Measurements from ENCODE around the gene TNFRSF1B.

TNFRSF1B gene

GRCh38 chr1:12186679-12186985, 19.8 kb downstream of the TNFRSF1B start:
- TF ChIP-seq, protein P1, sequence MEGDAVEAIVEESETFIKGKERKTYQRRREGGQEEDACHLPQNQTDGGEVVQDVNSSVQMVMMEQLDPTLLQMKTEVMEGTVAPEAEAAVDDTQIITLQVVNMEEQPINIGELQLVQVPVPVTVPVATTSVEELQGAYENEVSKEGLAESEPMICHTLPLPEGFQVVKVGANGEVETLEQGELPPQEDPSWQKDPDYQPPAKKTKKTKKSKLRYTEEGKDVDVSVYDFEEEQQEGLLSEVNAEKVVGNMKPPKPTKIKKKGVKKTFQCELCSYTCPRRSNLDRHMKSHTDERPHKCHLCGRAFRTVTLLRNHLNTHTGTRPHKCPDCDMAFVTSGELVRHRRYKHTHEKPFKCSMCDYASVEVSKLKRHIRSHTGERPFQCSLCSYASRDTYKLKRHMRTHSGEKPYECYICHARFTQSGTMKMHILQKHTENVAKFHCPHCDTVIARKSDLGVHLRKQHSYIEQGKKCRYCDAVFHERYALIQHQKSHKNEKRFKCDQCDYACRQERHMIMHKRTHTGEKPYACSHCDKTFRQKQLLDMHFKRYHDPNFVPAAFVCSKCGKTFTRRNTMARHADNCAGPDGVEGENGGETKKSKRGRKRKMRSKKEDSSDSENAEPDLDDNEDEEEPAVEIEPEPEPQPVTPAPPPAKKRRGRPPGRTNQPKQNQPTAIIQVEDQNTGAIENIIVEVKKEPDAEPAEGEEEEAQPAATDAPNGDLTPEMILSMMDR (IDR thresholded peaks at IDR 0.05) = no peak

- TF ChIP-seq, protein P1 (IDR thresholded peaks at IDR 0.05) = no peak
Measured at GRCh38 chr1:12188115-12188514, 21.3 kb downstream of the TNFRSF1B start.

GRCh38 chr1:12188657-12189327, 22.0 kb downstream of the TNFRSF1B start:
- TF ChIP-seq, protein P1 (IDR thresholded peaks at IDR 0.05) = no peak

- TF ChIP-seq, protein P1 (IDR thresholded peaks at IDR 0.05) = no peak
Measured at GRCh38 chr1:12189328-12189682, 22.5 kb downstream of the TNFRSF1B start.

DNA sequence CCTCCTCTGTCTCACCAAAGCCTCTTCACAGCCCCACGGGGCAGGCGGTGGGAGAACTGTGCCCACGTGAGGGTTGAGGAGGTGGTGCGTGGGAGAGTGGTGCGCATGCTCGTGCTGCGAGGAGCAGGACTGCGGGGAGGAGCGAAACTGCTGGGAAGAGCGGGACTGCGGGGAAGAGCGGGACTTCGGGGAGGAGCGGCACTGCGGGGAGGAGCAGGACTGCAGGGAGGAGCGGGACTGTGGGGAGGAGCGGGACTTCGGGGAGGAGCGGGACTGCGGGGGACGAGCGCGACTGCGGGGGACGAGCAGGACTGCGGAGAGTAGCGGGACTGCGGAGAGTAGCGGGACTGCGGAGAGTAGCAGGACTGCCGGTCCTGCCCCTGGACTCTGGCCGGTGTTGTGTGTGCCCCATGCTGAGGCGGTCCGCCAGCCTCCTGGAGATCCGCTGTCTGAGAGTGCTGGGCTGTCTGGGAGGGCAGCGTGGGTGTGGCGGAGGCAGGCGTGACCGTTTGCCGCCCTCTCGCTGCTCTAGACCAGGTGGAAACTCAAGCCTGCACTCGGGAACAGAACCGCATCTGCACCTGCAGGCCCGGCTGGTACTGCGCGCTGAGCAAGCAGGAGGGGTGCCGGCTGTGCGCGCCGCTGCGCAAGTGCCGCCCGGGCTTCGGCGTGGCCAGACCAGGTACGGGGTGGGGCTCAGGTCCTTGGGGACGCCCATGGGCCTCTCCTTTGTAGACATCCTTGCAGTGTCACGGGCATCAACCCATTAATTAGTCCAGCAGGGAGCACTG, 24.6 kb downstream of the TNFRSF1B start:
- TF ChIP-seq, protein P1 (IDR thresholded peaks at IDR 0.05) = no peak

DNA sequence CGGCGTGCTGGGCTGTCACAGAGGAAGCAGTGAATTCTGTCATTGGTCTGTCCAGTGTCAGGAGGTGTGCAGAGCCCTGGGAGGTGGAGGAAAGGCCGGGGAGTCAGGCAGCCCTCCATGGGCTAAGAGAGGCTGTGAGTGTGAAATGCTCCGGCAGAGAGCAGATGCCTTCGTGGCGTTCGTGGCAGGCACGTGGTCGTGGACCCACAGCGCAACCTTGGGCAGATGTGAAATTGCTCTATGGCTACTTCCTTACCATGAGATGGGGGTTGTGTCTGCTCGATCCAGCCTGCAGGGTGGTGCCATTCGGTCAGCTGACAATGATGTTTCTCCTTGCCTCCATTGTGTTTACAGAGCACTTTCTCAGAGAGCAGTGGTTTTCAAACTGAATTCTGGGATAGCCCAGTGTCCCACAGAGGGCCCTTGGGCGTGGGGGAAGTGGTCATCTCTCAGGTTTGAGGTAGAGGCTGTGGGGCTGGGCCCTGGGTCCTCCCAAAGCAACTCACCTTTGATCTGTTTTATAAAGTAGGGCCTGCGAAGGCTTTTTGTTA, 27.9 kb downstream of the TNFRSF1B start:
- TF ChIP-seq, protein P1 (IDR thresholded peaks at IDR 0.05) = no peak

GRCh38 chr1:12195416-12195815, 28.6 kb downstream of the TNFRSF1B start:
- TF ChIP-seq, protein P1 (IDR thresholded peaks at IDR 0.05) = no peak
